Sigmoid colon (tissue), 7 donors: Measurements from ENCODE around the gene SPRED2. TPM values are rescaled to one million over a fixed set of nuclear protein-coding genes. Genes with fewer than 3 reads are reported as not detected.

ENCODE experiments used
- DNase-seq: peaks from one replicate; pipeline ENCODE4 v3.0.0-alpha.2; 2019
- H3K27ac ChIP-seq, 4 donors: fragments of 200-600 bp; sonication (generic); one replicate each; pipeline ENCODE4 v1.5.1; 2016 to 2019; ENCODE audit warnings: mild to moderate bottlenecking in 1 of 4
- H3K27me3 ChIP-seq, 3 donors: fragments of 200-600 bp; sonication (generic); one replicate each; pipeline ENCODE4 v1.5.1; 2019; ENCODE audit warnings: mild to moderate bottlenecking in 1 of 3
- H3K36me3 ChIP-seq, 4 donors: fragments of 200-600 bp; sonication (generic); one replicate each; pipeline ENCODE4 v1.5.1; 2016 to 2019
- H3K4me1 ChIP-seq, 4 donors: fragments of 200-600 bp; sonication (generic); one replicate each; pipeline ENCODE4 v1.5.1; 2017 to 2019
- H3K4me3 ChIP-seq, 4 donors: fragments of 200-600 bp; sonication (generic); one replicate each; pipeline ENCODE4 v1.5.1; 2017 to 2019; ENCODE audit warnings: mild to moderate bottlenecking in 2 of 4, moderate library complexity in 1 of 4
- H3K9me3 ChIP-seq, 4 donors: fragments of 200-600 bp in 3 of 4; sonication (generic) in 3 of 4; one replicate each; pipeline versions ENCODE4 v1.5.1 to v1.6.1; 2013 to 2019
- CTCF ChIP-seq, 4 experiments: fragments of 450-650 bp in 3 of 4; fragments of 200-600 bp in 1 of 4; IDR thresholded peaks; one replicate each; pipeline ENCODE4 v1.5.1; 2016 to 2019; ENCODE audit warnings: antibody characterized with exemption in 4 of 4, mild to moderate bottlenecking in 3 of 4, moderate library complexity in 2 of 4
- EP300 ChIP-seq, 4 donors: sonication (generic); formaldehyde crosslinking; IDR thresholded peaks; one replicate each; pipeline ENCODE4 v1.6.1; 2017; ENCODE audit warnings: antibody characterized with exemption in 4 of 4
- POLR2A ChIP-seq, 2 donors: fragments of 450-650 bp; IDR thresholded peaks; one replicate each; pipeline ENCODE4 v1.6.1; 2016; ENCODE audit warnings: antibody characterized with exemption in 2 of 2, mild to moderate bottlenecking in 2 of 2, moderate library complexity in 2 of 2
- POLR2AphosphoS5 ChIP-seq, 4 donors: sonication (generic); formaldehyde crosslinking; IDR thresholded peaks; one replicate each; pipeline ENCODE4 v1.6.1; 2017; ENCODE audit warnings: antibody characterized with exemption in 4 of 4
- WGBS, 2 donors: extraction: QIAGEN DNeasy Blood & Tissue Kit; methylation state at CpG; one replicate each; pipeline ENCODE4 v1.1.7; 2013; 5-methylcytosine and 5-hydroxymethylcytosine counted together
- intact Hi-C: fragments of 100-400 bp; cut with DNase I; formaldehyde crosslinking; loops from one replicate; pipeline ENCODE4 v1.15.1; 2023
- polyA plus RNA-seq, 3 donors: library from polyadenylated mRNA; stranded (reverse); fragments of 200-250 nt; gene quantifications; one replicate each; pipeline ENCODE4 v1.2.3, GENCODE V29; 2013
- total RNA-seq, 4 donors: library from RNA; depleted of rRNA; stranded (reverse); fragments of >200 nt; gene quantifications; one replicate each; pipeline ENCODE4 v1.1.0, GENCODE V29; 2016
- donor health status: healthy with polysubstance abuse.
- donor health status: Bipolar disorder and iron deficiency.
- donor health status: healthy.

The SPRED2 gene
- total and polyA plus RNA-seq, 7 donors, result 6.1 to 31.2 (median 13.0) TPM

GRCh38 chr2:65369980-65370379 is 62.4 kb downstream of the SPRED2 start:
- Histone ChIP-seq H3K9me3 (no peaks in the 10 kb centered on the region), H3K4me1 (peaks cover 0 to 35% (median 27%) of the 10 kb centered on the region in 4 donors), H3K27me3 (no peaks in the 10 kb centered on the region), H3K36me3 (no peaks in the 10 kb centered on the region), H3K27ac (no peak overlapping the region), H3K4me3 (no peak overlapping the region)
- intact Hi-C loops, result no loop called here
- no peak for DNase-seq
- WGBS, 2 donors, result 94 to 98% methylated on average over 4 of the region's 4 CpGs
- TF ChIP-seq POLR2A (IDR thresholded peaks at IDR 0.05), result no peak
- TF ChIP-seq CTCF (IDR thresholded peaks at IDR 0.05), result no peak
- TF ChIP-seq EP300 (IDR thresholded peaks at IDR 0.05), result no peak
- TF ChIP-seq POLR2AphosphoS5 (IDR thresholded peaks at IDR 0.05), result no peak

GRCh38 chr2:65369574-65369973 is 62.8 kb downstream of the SPRED2 start:
- intact Hi-C loops, result no loop called here
- no peaks in the 10 kb centered on the region for H3K9me3 ChIP-seq
- peaks cover 0 to 35% (median 27%) of the 10 kb centered on the region in 4 donors for H3K4me1 ChIP-seq
- H3K4me3 ChIP-seq, result no peak overlapping the region
- H3K27ac ChIP-seq, result no peak overlapping the region
- 87 to 91% methylated on average over 2 of the region's 2 CpGs for WGBS, 2 donors
- no peaks in the 10 kb centered on the region for H3K27me3 ChIP-seq
- no peak for DNase-seq
- TF ChIP-seq CTCF (IDR thresholded peaks at IDR 0.05), result no peak
- TF ChIP-seq EP300 (IDR thresholded peaks at IDR 0.05), result no peak
- TF ChIP-seq POLR2A (IDR thresholded peaks at IDR 0.05), result no peak
- TF ChIP-seq POLR2AphosphoS5 (IDR thresholded peaks at IDR 0.05), result no peak
- no peaks in the 10 kb centered on the region for H3K36me3 ChIP-seq

- Histone ChIP-seq H3K4me3 (no peak overlapping the region), H3K27ac (no peak overlapping the region), H3K9me3 (no peaks in the 10 kb centered on the region), H3K4me1 (peaks cover 0 to 35% (median 27%) of the 10 kb centered on the region in 4 donors), H3K27me3 (no peaks in the 10 kb centered on the region), H3K36me3 (no peaks in the 10 kb centered on the region)
- no peak for DNase-seq
- 93 to 99% methylated on average over 1 of the region's 1 CpG for WGBS, 2 donors
- TF ChIP-seq POLR2A (IDR thresholded peaks at IDR 0.05) (no peak), CTCF (IDR thresholded peaks at IDR 0.05) (no peak), EP300 (IDR thresholded peaks at IDR 0.05) (no peak), POLR2AphosphoS5 (IDR thresholded peaks at IDR 0.05) (no peak)
- intact Hi-C loops, result no loop called here
Observed at GRCh38 chr2:65368468-65368867, 63.9 kb downstream of the SPRED2 start.

GRCh38 chr2:65367524-65367923 is 64.9 kb downstream of the SPRED2 start:
- H3K36me3 ChIP-seq, result no peaks in the 10 kb centered on the region
- H3K4me3 ChIP-seq, result no peak overlapping the region
- H3K27me3 ChIP-seq, result no peaks in the 10 kb centered on the region
- WGBS, 2 donors, result 42 to 64% methylated on average over 4 of the region's 4 CpGs
- H3K9me3 ChIP-seq, result no peaks in the 10 kb centered on the region
- H3K27ac ChIP-seq, result peak overlapping the region in 3 of 4 donors; percentile 20 to 60 (median 38)
- H3K4me1 ChIP-seq, result peaks cover 0 to 35% (median 27%) of the 10 kb centered on the region in 4 donors
- intact Hi-C loops, result no loop called here
- peak; percentile 72 for DNase-seq
- peak in 3 of 4 donors; percentile 6 to 26 (median 14) for TF ChIP-seq POLR2AphosphoS5 (IDR thresholded peaks at IDR 0.05)
- TF ChIP-seq CTCF (IDR thresholded peaks at IDR 0.05), result no peak

DNA sequence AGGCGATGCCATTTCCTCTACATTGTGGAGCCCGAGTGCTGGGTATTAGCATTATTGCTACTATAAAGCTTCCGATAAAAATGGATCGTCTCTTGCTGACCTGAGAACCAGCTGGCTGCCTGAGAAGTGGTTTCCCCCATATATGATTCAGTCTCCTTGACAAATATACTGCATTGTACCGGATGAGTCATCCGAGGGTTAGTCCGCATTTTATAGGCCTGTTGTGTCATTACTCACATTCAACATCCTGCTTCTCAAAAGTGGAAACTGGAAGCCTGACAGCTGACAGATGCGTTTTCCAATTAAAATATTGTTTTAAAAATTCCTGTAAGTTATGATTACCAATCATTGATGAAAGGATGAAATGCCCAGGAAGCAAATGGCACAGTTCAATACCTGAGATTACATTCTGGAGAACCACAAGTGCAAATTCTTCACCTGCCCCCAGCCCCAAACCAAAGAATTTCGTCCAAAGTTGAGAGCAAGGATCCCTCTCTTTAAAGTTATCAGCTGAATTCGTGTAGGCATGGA is 65.7 kb downstream of the SPRED2 start:
- no peaks in the 10 kb centered on the region for H3K36me3 ChIP-seq
- TF ChIP-seq EP300 (IDR thresholded peaks at IDR 0.05) (no peak), POLR2AphosphoS5 (IDR thresholded peaks at IDR 0.05) (peak in 3 of 4 donors; percentile 22 to 64 (median 32)), POLR2A (IDR thresholded peaks at IDR 0.05) (no peak)
- intact Hi-C loops, result no loop called here
- peak overlapping the region in 2 of 4 donors; percentile 38 to 60 for H3K27ac ChIP-seq
- H3K4me1 ChIP-seq, result peaks cover 0 to 35% (median 27%) of the 10 kb centered on the region in 4 donors
- H3K9me3 ChIP-seq, result no peaks in the 10 kb centered on the region
- WGBS, 2 donors, result 9 to 42% methylated on average over 10 of the region's 10 CpGs
- no peak for DNase-seq
- no peaks in the 10 kb centered on the region for H3K27me3 ChIP-seq
- no peak overlapping the region for H3K4me3 ChIP-seq
